H9 (cell line): ENCODE results near the gene HELQ. TPM values are rescaled to one million over a fixed set of nuclear protein-coding genes. Genes with fewer than 3 reads are reported as not detected.

ENCODE experiments used
- DNase-seq: peaks from one replicate; pipeline ENCODE4 v3.0.0-alpha.2; 2017
- H2AFZ ChIP-seq: one replicate; pipeline ENCODE4 v1.6.1; 2013; ENCODE audit warnings: mild to moderate bottlenecking, low read length, control low read depth, moderate library complexity
- H2AK5ac ChIP-seq: 2 replicates; pipeline ENCODE4 v1.6.1; 2013; ENCODE audit warnings: low read length, control low read depth, mixed read lengths; ENCODE audit not compliant: insufficient read length
- H2BK120ac ChIP-seq: one replicate; pipeline ENCODE4 v1.6.1; 2013; ENCODE audit warnings: low read depth, mild to moderate bottlenecking, low read length, control low read depth, inconsistent platforms; ENCODE audit not compliant: poor library complexity, severe bottlenecking
- H2BK12ac ChIP-seq: 2 replicates; pipeline ENCODE4 v1.6.1; 2013; ENCODE audit warnings: low read length, control low read depth, mixed read lengths, low read depth; ENCODE audit not compliant: insufficient read length
- H2BK15ac ChIP-seq: 2 replicates; pipeline ENCODE4 v1.6.1; 2013; ENCODE audit warnings: low read depth, low read length, control low read depth
- H2BK20ac ChIP-seq: one replicate; pipeline ENCODE4 v1.6.1; 2013; ENCODE audit warnings: low read depth, mild to moderate bottlenecking, low read length, control low read depth, inconsistent platforms; ENCODE audit not compliant: poor library complexity, severe bottlenecking
- H2BK5ac ChIP-seq: 2 replicates; pipeline ENCODE4 v1.6.1; 2013; ENCODE audit warnings: low read length, control low read depth, mixed read lengths; ENCODE audit not compliant: insufficient read length
- H3K14ac ChIP-seq: 2 replicates; pipeline ENCODE4 v1.6.1; 2013; ENCODE audit warnings: low read length, control low read depth; ENCODE audit not compliant: insufficient read depth
- H3K18ac ChIP-seq: 2 replicates; pipeline ENCODE4 v1.6.1; 2013; ENCODE audit warnings: low read depth, mild to moderate bottlenecking, mixed read lengths, low read length, control low read depth; ENCODE audit not compliant: insufficient read length
- H3K23ac ChIP-seq: 2 replicates; pipeline ENCODE4 v1.6.1; 2013; ENCODE audit warnings: low read length, control low read depth, mixed read lengths, low read depth; ENCODE audit not compliant: insufficient read length
- H3K23me2 ChIP-seq: 2 replicates; pipeline ENCODE4 v1.6.1; 2013; ENCODE audit warnings: low read depth, mild to moderate bottlenecking, mixed read lengths, low read length, control low read depth; ENCODE audit not compliant: insufficient read length, poor library complexity, severe bottlenecking
- H3K27ac ChIP-seq: 2 replicates; pipeline ENCODE4 v1.5.1; 2013; ENCODE audit warnings: low read length, control low read depth, mixed read lengths, low read depth; ENCODE audit not compliant: insufficient read length
- H3K27me3 ChIP-seq: 2 replicates; pipeline ENCODE4 v1.6.1; 2013; ENCODE audit warnings: low read length, control low read depth, inconsistent platforms; ENCODE audit not compliant: insufficient read depth
- H3K4ac ChIP-seq: 2 replicates; pipeline ENCODE4 v1.6.1; 2013; ENCODE audit warnings: low read depth, mild to moderate bottlenecking, control low read depth, inconsistent platforms, low read length, moderate library complexity
- H3K4me1 ChIP-seq: 2 replicates; pipeline ENCODE4 v1.6.1; 2013; ENCODE audit warnings: low read length, control low read depth, inconsistent platforms; ENCODE audit not compliant: insufficient read depth
- H3K4me2 ChIP-seq: 2 replicates; pipeline ENCODE4 v1.6.1; 2013; ENCODE audit warnings: low read length, control low read depth, mixed read lengths; ENCODE audit not compliant: insufficient read length, insufficient read depth
- H3K56ac ChIP-seq: 2 replicates; pipeline ENCODE4 v1.6.1; 2013; ENCODE audit warnings: low read depth, mild to moderate bottlenecking, mixed read lengths, low read length, control low read depth; ENCODE audit not compliant: insufficient read length
- H3K79me1 ChIP-seq: 2 replicates; pipeline ENCODE4 v1.6.1; 2013; ENCODE audit warnings: low read depth, mild to moderate bottlenecking, moderate library complexity, low read length, control low read depth, inconsistent platforms; ENCODE audit not compliant: insufficient read depth, poor library complexity, severe bottlenecking
- H3K79me2 ChIP-seq: 2 replicates; pipeline ENCODE4 v1.6.1; 2013; ENCODE audit warnings: low read length, control low read depth, inconsistent platforms; ENCODE audit not compliant: insufficient read depth
- H3K9ac ChIP-seq: 2 replicates; pipeline ENCODE4 v1.6.1; 2013; ENCODE audit warnings: low read length, control low read depth, mixed read lengths; ENCODE audit not compliant: insufficient read length; ENCODE audit errors: extremely low read depth
- H3K9me3 ChIP-seq: one replicate; pipeline ENCODE4 v1.6.1; 2013; ENCODE audit warnings: low read depth, low read length, inconsistent platforms; ENCODE audit not compliant: control insufficient read depth
- H3T11ph ChIP-seq: one replicate; pipeline ENCODE4 v1.6.1; 2013; ENCODE audit warnings: mild to moderate bottlenecking, low read length, control low read depth, inconsistent platforms
- H4K20me1 ChIP-seq: one replicate; pipeline ENCODE4 v1.6.1; 2013; ENCODE audit not compliant: control insufficient read depth, insufficient read length, insufficient read depth
- H4K5ac ChIP-seq: 2 replicates; pipeline ENCODE4 v1.6.1; 2013; ENCODE audit warnings: low read depth, mild to moderate bottlenecking, mixed read lengths, low read length, control low read depth; ENCODE audit not compliant: insufficient read length
- H4K8ac ChIP-seq: replicated peaks from 2 replicates; pipeline ENCODE4 v1.6.1; 2013; ENCODE audit warnings: low read length, control low read depth, mixed read lengths, low read depth; ENCODE audit not compliant: insufficient read length
- H4K91ac ChIP-seq: 2 replicates; pipeline ENCODE4 v1.6.1; 2013; ENCODE audit warnings: low read depth, mild to moderate bottlenecking, moderate library complexity, mixed read lengths, low read length, control low read depth; ENCODE audit not compliant: insufficient read length
- H3K27ac Mint-ChIP-seq, 3 experiments: 2 replicates in 2 of 3; 3 replicates in 1 of 3; pipeline ENCODE4 v1.8.0; 2020 to 2021; ENCODE audit warnings: mixed read lengths in 3 of 3, mild to moderate bottlenecking in 1 of 3, moderate library complexity in 1 of 3
- H3K27me3 Mint-ChIP-seq: 2 replicates; pipeline ENCODE4 v1.8.0; 2021; ENCODE audit warnings: low read depth, mild to moderate bottlenecking, moderate library complexity, mixed read lengths
- H3K36me3 Mint-ChIP-seq, 3 experiments: 2 replicates in 2 of 3; 3 replicates in 1 of 3; pipeline ENCODE4 v1.8.0; 2020 to 2021; ENCODE audit warnings: low read depth in 3 of 3, mixed read lengths in 3 of 3; ENCODE audit not compliant: insufficient read depth in 1 of 3
- H3K4me1 Mint-ChIP-seq, 2 experiments: 2 replicates each; pipeline ENCODE4 v1.8.0; 2020; ENCODE audit warnings: mixed read lengths in 2 of 2
- H3K4me3 Mint-ChIP-seq, 2 experiments: 2 replicates in 1 of 2; 3 replicates in 1 of 2; pipeline ENCODE4 v1.8.0; 2020 to 2021; ENCODE audit warnings: mild to moderate bottlenecking in 2 of 2, mixed read lengths in 2 of 2, moderate library complexity in 1 of 2
- H3K9me3 Mint-ChIP-seq, 2 experiments: 2 replicates in 1 of 2; 3 replicates in 1 of 2; pipeline ENCODE4 v1.8.0; 2020; ENCODE audit warnings: mild to moderate bottlenecking in 2 of 2, mixed read lengths in 2 of 2, moderate library complexity in 1 of 2
- whole genome bisulfite sequencing: extraction: QIAGEN DNeasy Blood & Tissue Kit; methylation state at CpG from one replicate; pipeline ENCODE4 v1.1.7; 2013; ENCODE audit warnings: missing lambda C conversion rate, low lambda C conversion rate, mixed read lengths; ENCODE audit not compliant: insufficient read length; ENCODE audit errors: extremely low coverage; 5-methylcytosine and 5-hydroxymethylcytosine counted together
- total RNA-seq: library from RNA; stranded (reverse); gene quantifications from 2 replicates; pipeline ENCODE4 v1.2.1, GENCODE V29; 2021
- TF ChIP-seq, protein P1 (sequence below): fragments of 200-600 bp; sonication (generic); conservative IDR thresholded peaks from 3 replicates; pipeline ENCODE4 v1.8.0; 2021; ENCODE audit warnings: antibody characterized with exemption, mild to moderate bottlenecking

HELQ gene
- total RNA-seq, 1 experiment from 2014 or later: 16.2 TPM

DNA sequence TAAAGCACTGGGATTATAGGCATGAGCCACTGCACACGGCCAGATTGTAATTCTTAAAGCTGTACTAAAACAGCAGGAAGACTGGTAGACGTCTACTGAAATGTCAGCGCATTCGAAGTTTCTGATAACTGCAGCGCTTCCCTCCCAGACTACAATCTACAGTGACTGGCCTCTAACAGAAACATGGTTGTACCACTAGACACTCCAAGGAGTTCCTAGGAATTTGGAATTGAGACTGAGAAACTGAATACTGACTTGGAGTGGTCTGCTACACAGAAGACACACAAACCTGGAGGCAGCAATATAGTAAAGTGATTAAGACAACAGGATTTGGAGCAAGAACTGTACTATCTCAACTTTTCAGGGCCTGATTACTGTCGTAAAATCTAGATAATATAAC, 937 bp downstream of the HELQ start:
- no peak overlapping the region for H2AFZ ChIP-seq
- no peaks in the 10 kb centered on the region for H4K20me1 ChIP-seq
- no peak overlapping the region for H3K56ac ChIP-seq
- peak overlapping the region; percentile 98 to 100 for H3K4me3 Mint-ChIP-seq
- peaks cover 9 to 10% of the 10 kb centered on the region in 2 experiments for H3K4me1 Mint-ChIP-seq
- H2BK12ac ChIP-seq: no peak overlapping the region
- peaks cover 7 to 44% (median 42%) of the 10 kb centered on the region in 3 experiments; a peak in 6 of 7 replicates for H3K36me3 Mint-ChIP-seq
- H3K14ac ChIP-seq: no peak overlapping the region
- peak overlapping the region; percentile 64 for H3K4me2 ChIP-seq
- H3K27me3 Mint-ChIP-seq: no peaks in the 10 kb centered on the region
- no CpG with 5 or more reads among the region's 6 CpGs for WGBS
- H4K8ac ChIP-seq: no peak overlapping the region
- DNase-seq: no peak
- no peak overlapping the region for H2BK120ac ChIP-seq
- no peak overlapping the region for H4K91ac ChIP-seq
- no peak overlapping the region for H2AK5ac ChIP-seq
- no peaks in the 10 kb centered on the region for H3K79me1 ChIP-seq
- H3K27me3 ChIP-seq: no peaks in the 10 kb centered on the region
- peak overlapping the region; percentile 83 for H3K9ac ChIP-seq
- no peak overlapping the region for H2BK20ac ChIP-seq
- H3K23ac ChIP-seq: no peak overlapping the region
- H3K23me2 ChIP-seq: peaks cover 4% of the 10 kb centered on the region
- peak overlapping the region in 1 of 3 experiments; percentile 83; a peak in 4 of 7 replicates for H3K27ac Mint-ChIP-seq
- H3K4ac ChIP-seq: no peak overlapping the region
- H3K4me1 ChIP-seq: no peaks in the 10 kb centered on the region
- H2BK15ac ChIP-seq: no peak overlapping the region
- H3K18ac ChIP-seq: no peak overlapping the region
- H3K27ac ChIP-seq: no peak overlapping the region
- H3K9me3 Mint-ChIP-seq: no peaks in the 10 kb centered on the region
- TF ChIP-seq, protein P1, sequence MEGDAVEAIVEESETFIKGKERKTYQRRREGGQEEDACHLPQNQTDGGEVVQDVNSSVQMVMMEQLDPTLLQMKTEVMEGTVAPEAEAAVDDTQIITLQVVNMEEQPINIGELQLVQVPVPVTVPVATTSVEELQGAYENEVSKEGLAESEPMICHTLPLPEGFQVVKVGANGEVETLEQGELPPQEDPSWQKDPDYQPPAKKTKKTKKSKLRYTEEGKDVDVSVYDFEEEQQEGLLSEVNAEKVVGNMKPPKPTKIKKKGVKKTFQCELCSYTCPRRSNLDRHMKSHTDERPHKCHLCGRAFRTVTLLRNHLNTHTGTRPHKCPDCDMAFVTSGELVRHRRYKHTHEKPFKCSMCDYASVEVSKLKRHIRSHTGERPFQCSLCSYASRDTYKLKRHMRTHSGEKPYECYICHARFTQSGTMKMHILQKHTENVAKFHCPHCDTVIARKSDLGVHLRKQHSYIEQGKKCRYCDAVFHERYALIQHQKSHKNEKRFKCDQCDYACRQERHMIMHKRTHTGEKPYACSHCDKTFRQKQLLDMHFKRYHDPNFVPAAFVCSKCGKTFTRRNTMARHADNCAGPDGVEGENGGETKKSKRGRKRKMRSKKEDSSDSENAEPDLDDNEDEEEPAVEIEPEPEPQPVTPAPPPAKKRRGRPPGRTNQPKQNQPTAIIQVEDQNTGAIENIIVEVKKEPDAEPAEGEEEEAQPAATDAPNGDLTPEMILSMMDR: no peak
- H3K9me3 ChIP-seq: no peaks in the 10 kb centered on the region
- peaks cover 1% of the 10 kb centered on the region; the same call in 1 of the 2 replicates for H3K79me2 ChIP-seq
- no peak overlapping the region for H4K5ac ChIP-seq
- no peak overlapping the region for H3T11ph ChIP-seq
- no peak overlapping the region for H2BK5ac ChIP-seq
